HepG2 (cell line): ENCODE data around the gene DGAT2. TPM values are rescaled to one million over a fixed set of nuclear protein-coding genes. Genes with fewer than 3 reads are reported as not detected.

Experiments used
- ATAC-seq: fragments of 200-7000 bp; cut with Tn5 transposase; 3 replicates; pipeline ENCODE4 v1.9.1; 2020; ENCODE audit warnings: mild to moderate bottlenecking, moderate library complexity
- BruUV-seq: library from RNA; stranded (reverse); fragments of 400-500 nt; replicated peaks from 2 replicates; lab custom pipeline; 2021; lab: Mats Ljungman, UMichigan
- CTCF ChIA-PET: fragments of 300-600 bp; formaldehyde crosslinking; extraction: SDS; loops from one replicate; lab custom pipeline; 2021; ENCODE audit warnings: low total read pairs, inconsistent platforms, low intra/inter-chr PET ratio; lab: Yijun Ruan, JAX
- POLR2A ChIA-PET: fragments of 350-600 bp; sonication (Branson Sonifier 250); formaldehyde crosslinking; loops from one replicate; lab custom pipeline; 2020; ENCODE audit warnings: antibody characterized with exemption, inconsistent platforms; lab: Yijun Ruan, JAX
- DNase-seq: peaks from one replicate; pipeline ENCODE4 v3.0.0-alpha.2; 2015; ENCODE audit warnings: low spot score
- FAIRE-seq: peaks from 3 replicates; lab custom pipeline; 2011; peaks lifted over from hg19 to GRCh38; lab: Jason Lieb, UNC
- H2AFZ ChIP-seq: one replicate; pipeline ENCODE4 v1.6.1; 2011; ENCODE audit warnings: low read length, inconsistent platforms
- H3K27ac ChIP-seq: fragments of 300-600 bp; 3 replicates; pipeline ENCODE4 v1.8.0; 2011; ENCODE audit warnings: mixed run types, mild to moderate bottlenecking, mixed read lengths, low read length, inconsistent platforms; ENCODE audit not compliant: insufficient read depth; ENCODE audit errors: extremely low read length
- H3K27me3 ChIP-seq, 2 experiments: fragments of 200-600 bp in 1 of 2; 2 replicates in 1 of 2; 3 replicates in 1 of 2; pipeline versions ENCODE4 v1.6.0 to v1.8.0; 2011; ENCODE audit warnings: low read length in 2 of 2, mild to moderate bottlenecking in 2 of 2, moderate library complexity in 2 of 2, inconsistent platforms in 1 of 2; ENCODE audit not compliant: insufficient read depth in 2 of 2, control insufficient read depth in 1 of 2
- H3K36me3 ChIP-seq, 2 experiments: fragments of 200-600 bp in 1 of 2; replicated peaks in 1 of 2; 2 replicates in 1 of 2; 3 replicates in 1 of 2; pipeline versions ENCODE4 v1.5.1 to v1.8.0; 2011; ENCODE audit warnings: low read length in 2 of 2, inconsistent platforms in 1 of 2; ENCODE audit not compliant: insufficient read depth in 2 of 2, control insufficient read depth in 1 of 2
- H3K4me1 ChIP-seq: 2 replicates; pipeline ENCODE4 v1.5.1; 2012; ENCODE audit warnings: low read length, inconsistent platforms; ENCODE audit not compliant: insufficient read depth
- H3K4me2 ChIP-seq: 2 replicates; pipeline ENCODE4 v1.6.0; 2011; ENCODE audit warnings: low read depth, low read length, inconsistent platforms
- H3K4me3 ChIP-seq, 3 experiments: fragments of 200-600 bp in 1 of 3; sonication (generic), shearing (Covaris generic) in 1 of 3; replicated peaks in 1 of 3; 2 replicates each; pipeline ENCODE4 v1.5.1; 2011 to 2016; ENCODE audit warnings: low read length in 3 of 3, inconsistent platforms in 2 of 3, low read depth in 2 of 3, mild to moderate bottlenecking in 2 of 3, control low read depth in 1 of 3, mixed read lengths in 1 of 3; ENCODE audit not compliant: insufficient read depth in 1 of 3
- H3K79me2 ChIP-seq: one replicate; pipeline ENCODE4 v1.6.1; 2011; ENCODE audit warnings: low read length, inconsistent platforms; ENCODE audit not compliant: insufficient read depth
- H3K9ac ChIP-seq: 2 replicates; pipeline ENCODE4 v1.6.0; 2011; ENCODE audit warnings: mild to moderate bottlenecking, low read depth, low read length, inconsistent platforms; ENCODE audit not compliant: insufficient read depth
- H3K9me3 ChIP-seq: 2 replicates; pipeline ENCODE4 v1.5.1; 2012; ENCODE audit warnings: mild to moderate bottlenecking, low read length
- H4K20me1 ChIP-seq: 2 replicates; pipeline ENCODE4 v1.6.0; 2011; ENCODE audit warnings: inconsistent platforms, mild to moderate bottlenecking, low read length, moderate library complexity; ENCODE audit not compliant: insufficient read depth
- BCL6 ChIP-seq: IDR thresholded peaks from 2 replicates; pipeline ENCODE4 v1.6.1; 2016; ENCODE audit warnings: missing genetic modification reagents, missing compliant biosample characterization
- FOXA3 ChIP-seq: IDR thresholded peaks from 2 replicates; pipeline ENCODE4 v1.6.1; 2016; ENCODE audit warnings: missing genetic modification reagents, missing compliant biosample characterization
- GATAD1 ChIP-seq: IDR thresholded peaks from 2 replicates; pipeline ENCODE4 v1.6.1; 2016; ENCODE audit warnings: missing genetic modification reagents, missing compliant biosample characterization
- NCOA5 ChIP-seq: sonication (generic); formaldehyde crosslinking; IDR thresholded peaks from 2 replicates; pipeline ENCODE4 v1.4.0; 2020; ENCODE audit warnings: missing genetic modification reagents
- RBAK ChIP-seq: sonication (generic); formaldehyde crosslinking; IDR thresholded peaks from 2 replicates; pipeline ENCODE4 v1.5.1; 2020; ENCODE audit warnings: mild to moderate bottlenecking, missing genetic modification reagents
- SIN3A ChIP-seq: IDR thresholded peaks from 2 replicates; pipeline ENCODE4 v1.6.1; 2011; ENCODE audit warnings: low read depth, mild to moderate bottlenecking, control low read depth, low read length, borderline replicate concordance
- TBX3 ChIP-seq: fragments of 450-650 bp; IDR thresholded peaks from 2 replicates; pipeline ENCODE4 v1.6.1; 2017; ENCODE audit warnings: antibody characterized with exemption, mild to moderate bottlenecking, inconsistent platforms, borderline replicate concordance
- WIZ ChIP-seq: sonication (generic); formaldehyde crosslinking; IDR thresholded peaks from 2 replicates; pipeline ENCODE4 v1.5.1; 2020; ENCODE audit warnings: mild to moderate bottlenecking, missing genetic modification reagents
- ZBTB46 ChIP-seq: sonication (generic); formaldehyde crosslinking; IDR thresholded peaks from 2 replicates; pipeline ENCODE4 v1.4.0; 2020; ENCODE audit warnings: mild to moderate bottlenecking, missing genetic modification reagents, borderline replicate concordance
- ZNF792 ChIP-seq: IDR thresholded peaks from 2 replicates; pipeline ENCODE4 v1.6.1; 2016
- WGBS: methylation state at CpG from one replicate; pipeline ENCODE4 v1.1.6; 2017; ENCODE audit warnings: low lambda C conversion rate; 5-methylcytosine and 5-hydroxymethylcytosine counted together
- in situ Hi-C: cut with HindIII; loops from 2 replicates; pipeline ENCODE4 v1.10.0; 2017; ENCODE audit warnings: low pct_unique_long_range_greater_than_20kb; ENCODE audit not compliant: extremely low pct_ligation_motif_present
- intact Hi-C: fragments of 100-400 bp; cut with micrococcal nuclease; formaldehyde crosslinking; loops from one replicate; pipeline ENCODE4 v1.10.0; 2022; ENCODE audit not compliant: unreplicated experiment
- polyA plus RNA-seq, 8 experiments: library from polyadenylated mRNA; depleted of rRNA in 3 of 8; stranded (reverse) in 7 of 8; unstranded in 1 of 8; fragments of >200 nt; fragmentation: Illumina TruSeq in 4 of 8; extraction: Trizol in 4 of 8; gene quantifications; 2 replicates each; pipeline versions ENCODE4 v1.2.1 to v1.2.3, GENCODE V29; 2011 to 2016; ENCODE audit warnings: low read depth in 4 of 8, missing spikeins in 1 of 8, mixed read lengths in 1 of 8; ENCODE audit not compliant: insufficient read depth in 1 of 8
- total RNA-seq, 5 experiments: library from RNA; depleted of rRNA; stranded (reverse); fragments of >200 nt; fragmentation: Illumina TruSeq; extraction: Trizol; gene quantifications; 2 replicates each; pipeline ENCODE4 v1.2.3, GENCODE V29; 2016; ENCODE audit warnings: low read depth in 1 of 5

The DGAT2 gene
- total and polyA plus RNA-seq, 2 of the 13 experiments (the other 11 are each of a cell fraction or from before 2014, with no cell fraction given), result 39.0 to 65.6 TPM

- CTCF ChIA-PET, result no interaction called here
- Histone ChIP-seq H2AFZ (no peak overlapping the region), H4K20me1 (no peaks in the 10 kb centered on the region), H3K4me1 (peaks cover 82% of the 10 kb centered on the region), H3K9me3 (no peaks in the 10 kb centered on the region), H3K27ac (no peak overlapping the region), H3K4me2 (no peak overlapping the region), H3K27me3 (no peaks in the 10 kb centered on the region), H3K4me3 (no peak overlapping the region), H3K36me3 (no peaks in the 10 kb centered on the region), H3K9ac (no peak overlapping the region), H3K79me2 (peaks cover 14% of the 10 kb centered on the region)
- DNase-seq, result no peak
- WGBS, result 96% methylated on average over 3 of the region's 3 CpGs
- TF ChIP-seq WIZ (CRISPR knock-in tag) (no peak), GATAD1 (CRISPR knock-in tag) (no peak)
- intact Hi-C loops, result loop anchor here (5.0 kb wide), 1 partner anchor 37 kb away; no protein-coding TSS in a partner anchor
- in situ Hi-C loops, result loop anchor here (5.0 kb wide), 2 partner anchors 48 to 168 kb away; partner anchors contain the start of gene MOGAT2
- POLR2A ChIA-PET, result interaction anchor here (1.2 to 3.4 kb wide), 2 partner anchors 19 to 33 kb away, joined by 3 to 54 read pairs; no protein-coding TSS in a partner anchor
- no peak for ATAC-seq
- FAIRE-seq, result no peak
- no TSS peak for BruUV-seq
These were observed 3.5 kb upstream of the DGAT2 start for GRCh38 chr11:75765116-75765515.

DNA sequence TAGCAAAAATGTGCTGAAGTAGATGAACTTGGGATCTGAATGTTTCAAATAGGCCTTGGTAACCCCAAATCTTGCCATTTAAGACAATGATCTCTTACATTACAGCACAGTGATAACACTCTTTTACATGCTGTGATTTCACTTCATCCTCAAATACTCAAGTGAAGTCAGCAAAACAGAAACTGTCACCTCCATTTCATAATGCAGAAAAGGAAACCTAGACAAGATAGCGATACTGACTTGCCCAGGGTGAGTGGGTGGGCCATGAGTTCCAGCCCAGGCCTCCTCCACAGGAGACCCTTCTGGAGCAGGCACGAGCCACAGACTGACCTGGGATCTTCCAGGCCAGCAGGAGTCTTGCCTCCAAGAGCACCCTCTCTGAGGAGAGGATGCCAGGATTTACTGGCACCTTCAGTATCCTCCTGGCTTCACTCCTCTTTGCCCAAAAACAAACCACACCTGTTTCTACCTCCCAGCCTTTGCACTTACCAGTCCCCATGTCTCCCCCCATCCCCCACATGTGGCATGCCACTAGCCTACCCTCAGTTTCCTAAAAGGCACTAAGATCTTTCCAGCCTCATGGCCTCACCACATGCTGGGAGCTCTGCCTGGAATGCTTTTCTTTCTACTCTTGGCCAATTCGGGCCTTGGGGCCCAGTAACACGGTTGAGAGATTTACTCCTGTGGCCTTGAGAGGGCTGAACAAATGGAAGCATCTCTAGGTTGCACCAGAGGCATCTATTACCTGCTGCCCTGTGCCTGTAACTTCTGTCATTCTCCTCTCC lies 1.9 kb upstream of the DGAT2 start:
- ATAC-seq (no peak), DNase-seq (peak; percentile 50), FAIRE-seq (peak; percentile 48)
- Histone ChIP-seq H3K27me3 (no peaks in the 10 kb centered on the region), H3K9ac (no peak overlapping the region), H4K20me1 (no peaks in the 10 kb centered on the region), H3K36me3 (no peaks in the 10 kb centered on the region), H3K4me1 (peaks cover 82% of the 10 kb centered on the region), H3K9me3 (no peaks in the 10 kb centered on the region), H3K79me2 (peaks cover 28% of the 10 kb centered on the region), H3K4me3 (no peak overlapping the region), H3K27ac (no peak overlapping the region), H3K4me2 (no peak overlapping the region), H2AFZ (no peak overlapping the region)
- intact Hi-C loops (loop anchor here (5.0 kb wide), 1 partner anchor 36 kb away; no protein-coding TSS in a partner anchor), in situ Hi-C loops (loop anchor here (5.0 kb wide), 2 partner anchors 49 to 169 kb away; partner anchors contain the start of gene MOGAT2)
- no TSS peak for BruUV-seq
- ChIA-PET POLR2A (interaction anchor here (0.7 to 1.8 kb wide), 3 partner anchors 18 to 44 kb away, joined by 3 to 7 read pairs (median 3); no protein-coding TSS in a partner anchor), CTCF (interaction anchor here (2.7 to 3.6 kb wide), 2 partner anchors 44 to 60 kb away, joined by 19 to 38 read pairs; no protein-coding TSS in a partner anchor)
- 22% methylated on average over 3 of the region's 4 CpGs for WGBS
- TF ChIP-seq RBAK (CRISPR knock-in tag) (no peak), NCOA5 (CRISPR knock-in tag) (no peak), SIN3A (no peak), TBX3 (no peak), ZBTB46 (CRISPR knock-in tag) (no peak), FOXA3 (CRISPR knock-in tag) (no peak), BCL6 (CRISPR knock-in tag) (0 out of 2 replicates have a peak, but pooled peaks have one; percentile 27), ZNF792 (CRISPR knock-in tag) (no peak)
